ENCODE data around the gene AKAP9.
"Not testable (repeated sequence)": the region's sequence is repeated elsewhere in the genome, so short reads cannot be mapped to it uniquely, and the experiment has no call there.

AKAP9 gene

GRCh38 chr7:92013611-92014010 lies 72.9 kb downstream of the AKAP9 start:
- DNase-seq (ENCODE audit: low spot score) = no peak

- DNase-seq (ENCODE audit: low spot score) = no peak
These were observed 80.0 kb downstream of the AKAP9 start for GRCh38 chr7:92020636-92021035.

GRCh38 chr7:92025260-92025659 lies 84.6 kb downstream of the AKAP9 start:
- peak; percentile 53 for DNase-seq (ENCODE audit: low spot score)

GRCh38 chr7:92026635-92027034 lies 86.0 kb downstream of the AKAP9 start:
- DNase-seq (ENCODE audit: low spot score) = not testable (repeated sequence)

GRCh38 chr7:92027128-92027527 lies 86.5 kb downstream of the AKAP9 start:
- DNase-seq (ENCODE audit: low spot score) = not testable (repeated sequence)

- DNase-seq (ENCODE audit: low spot score) = no peak
These were observed 87.6 kb downstream of the AKAP9 start for GRCh38 chr7:92028226-92028625.

- DNase-seq (ENCODE audit: low spot score) = no peak
These were observed 88.0 kb downstream of the AKAP9 start for GRCh38 chr7:92028686-92029085.

GRCh38 chr7:92034116-92034515 lies 93.5 kb downstream of the AKAP9 start:
- DNase-seq (ENCODE audit: low spot score) = peak; percentile 3

GRCh38 chr7:92035576-92035975 lies 94.9 kb downstream of the AKAP9 start:
- no peak for DNase-seq (ENCODE audit: low spot score)

- no peak for DNase-seq (ENCODE audit: low spot score)
These were observed 99.2 kb downstream of the AKAP9 start for GRCh38 chr7:92039900-92040299.

- no peak for DNase-seq (ENCODE audit: low spot score)
These were observed 101.5 kb downstream of the AKAP9 start for GRCh38 chr7:92042056-92042737.

- DNase-seq (ENCODE audit: low spot score) = no peak
These were observed 102.4 kb downstream of the AKAP9 start for GRCh38 chr7:92043098-92043497.

GRCh38 chr7:92043637-92044036 lies 103.0 kb downstream of the AKAP9 start:
- DNase-seq (ENCODE audit: low spot score) = no peak

GRCh38 chr7:92044148-92044547 lies 103.5 kb downstream of the AKAP9 start:
- DNase-seq (ENCODE audit: low spot score) = no peak

- DNase-seq (ENCODE audit: low spot score) = no peak
These were observed 104.3 kb downstream of the AKAP9 start for GRCh38 chr7:92044940-92045339.

GRCh38 chr7:92051655-92052054 lies 111.0 kb downstream of the AKAP9 start:
- no peak for DNase-seq (ENCODE audit: low spot score)

GRCh38 chr7:92052159-92052558 lies 111.5 kb downstream of the AKAP9 start:
- DNase-seq (ENCODE audit: low spot score) = no peak

- no peak for DNase-seq (ENCODE audit: low spot score)
These were observed 112.0 kb downstream of the AKAP9 start for GRCh38 chr7:92052684-92053083.

GRCh38 chr7:92053312-92053711 lies 112.7 kb downstream of the AKAP9 start:
- DNase-seq (ENCODE audit: low spot score) = no peak

- no peak for DNase-seq (ENCODE audit: low spot score)
These were observed 115.6 kb downstream of the AKAP9 start for GRCh38 chr7:92056286-92056685.

- no peak for DNase-seq (ENCODE audit: low spot score)
These were observed 116.7 kb downstream of the AKAP9 start for GRCh38 chr7:92057375-92057774.

- no peak for DNase-seq (ENCODE audit: low spot score)
These were observed 117.4 kb downstream of the AKAP9 start for GRCh38 chr7:92058040-92058439.

GRCh38 chr7:92058899-92059298 lies 118.2 kb downstream of the AKAP9 start:
- DNase-seq (ENCODE audit: low spot score) = no peak

- DNase-seq (ENCODE audit: low spot score) = no peak
These were observed 120.5 kb downstream of the AKAP9 start for GRCh38 chr7:92061154-92061553.
